Endothelial cell of umbilical vein (primary cell): Measurements from ENCODE around the gene LDB3. TPM values are rescaled to one million over a fixed set of nuclear protein-coding genes. Genes with fewer than 3 reads are reported as not detected.

Experiments
- BruUV-seq: library from RNA; stranded (reverse); fragments of 400-500 nt; replicated peaks from 2 replicates; lab custom pipeline; 2021; lab: Mats Ljungman, UMichigan
- CTCF ChIA-PET: fragments of 300-600, 350-600 bp; sonication (Branson Sonifier 250); formaldehyde crosslinking; loops from one replicate; lab custom pipeline; 2021; ENCODE audit warnings: antibody characterized with exemption, inconsistent platforms; lab: Charles Lee
- POLR2A ChIA-PET: fragments of 300-600, 350-600 bp; sonication (Branson Sonifier 250); formaldehyde crosslinking; loops from one replicate; lab custom pipeline; 2021; ENCODE audit warnings: antibody characterized with exemption, inconsistent platforms; lab: Charles Lee
- DNase-seq: peaks from one replicate; pipeline ENCODE4 v3.0.0-alpha.2; 2011; ENCODE audit warnings: low read depth, low spot score
- FAIRE-seq: peaks from 2 replicates; lab custom pipeline; 2011; peaks lifted over from hg19 to GRCh38; lab: Jason Lieb, UNC
- H2AFZ ChIP-seq: 2 replicates; pipeline ENCODE4 v1.6.0; 2012; ENCODE audit warnings: low read depth, low read length, control low read depth, inconsistent platforms
- H3K27ac ChIP-seq: 2 replicates; pipeline ENCODE4 v1.5.1; 2011; ENCODE audit warnings: low read depth, mild to moderate bottlenecking, control low read depth, low read length, moderate library complexity; ENCODE audit not compliant: insufficient read depth
- H3K27me3 ChIP-seq, 2 experiments: 2 replicates each; pipeline versions ENCODE4 v1.6.0 to v1.6.1; 2011; ENCODE audit warnings: low read length in 2 of 2, mixed read lengths in 1 of 2; ENCODE audit not compliant: control insufficient read depth in 2 of 2, insufficient read depth in 2 of 2
- H3K36me3 ChIP-seq, 2 experiments: 2 replicates in 1 of 2; 3 replicates in 1 of 2; pipeline ENCODE4 v1.5.1; 2011; ENCODE audit warnings: low read length in 2 of 2, mild to moderate bottlenecking in 1 of 2, moderate library complexity in 1 of 2; ENCODE audit not compliant: control insufficient read depth in 2 of 2, insufficient read depth in 2 of 2; ENCODE audit errors: extremely low read depth in 1 of 2
- H3K4me1 ChIP-seq: 3 replicates; pipeline ENCODE4 v1.5.1; 2011; ENCODE audit warnings: mild to moderate bottlenecking, low read length; ENCODE audit not compliant: control insufficient read depth, insufficient read depth; ENCODE audit errors: extremely low read depth
- H3K4me2 ChIP-seq: 2 replicates; pipeline ENCODE4 v1.6.1; 2011; ENCODE audit warnings: low read length, control low read depth, mixed read lengths; ENCODE audit not compliant: insufficient read depth
- H3K4me3 ChIP-seq, 3 experiments: fragments of 200-600 bp in 1 of 3; sonication (generic), shearing (Covaris generic) in 1 of 3; replicated peaks in 1 of 3; 2 replicates each; pipeline ENCODE4 v1.5.1; 2011 to 2016; ENCODE audit warnings: control low read depth in 3 of 3, low read length in 3 of 3, mild to moderate bottlenecking in 2 of 3, inconsistent platforms in 1 of 3, low read depth in 1 of 3, moderate library complexity in 1 of 3; ENCODE audit not compliant: insufficient read depth in 1 of 3
- H3K79me2 ChIP-seq: 2 replicates; pipeline ENCODE4 v1.6.0; 2012; ENCODE audit warnings: low read length, inconsistent platforms; ENCODE audit not compliant: control insufficient read depth, insufficient read depth
- H3K9ac ChIP-seq: replicated peaks from 2 replicates; pipeline ENCODE3; 2011; ENCODE audit warnings: low read length, control low read depth; ENCODE audit not compliant: insufficient read depth; ENCODE audit errors: extremely low read depth
- H3K9me1 ChIP-seq: replicated peaks from 3 replicates; pipeline ENCODE4 v1.6.0; 2011; ENCODE audit warnings: mild to moderate bottlenecking, low read length; ENCODE audit not compliant: control insufficient read depth, insufficient read depth; ENCODE audit errors: extremely low read depth
- H3K9me3 ChIP-seq: replicated peaks from 2 replicates; pipeline ENCODE4 v1.5.1; 2012; ENCODE audit warnings: low read length, inconsistent platforms; ENCODE audit not compliant: control insufficient read depth, insufficient read depth
- H4K20me1 ChIP-seq: replicated peaks from 2 replicates; pipeline ENCODE3; 2011; ENCODE audit warnings: mild to moderate bottlenecking, low read length; ENCODE audit not compliant: control insufficient read depth, insufficient read depth; ENCODE audit errors: extremely low read depth
- EZH2 ChIP-seq: IDR thresholded peaks from 2 replicates; pipeline ENCODE4 v1.6.1; 2012; ENCODE audit warnings: borderline replicate concordance, low read depth, mild to moderate bottlenecking, moderate library complexity, low read length, inconsistent platforms; ENCODE audit not compliant: severe bottlenecking
- FOS ChIP-seq: IDR thresholded peaks from 2 replicates; pipeline ENCODE4 v1.6.1; 2011; ENCODE audit warnings: mild to moderate bottlenecking, low read length, moderate library complexity, borderline replicate concordance; ENCODE audit not compliant: insufficient read depth
- GATA2 ChIP-seq: IDR thresholded peaks from 2 replicates; pipeline ENCODE4 v1.7.0; 2011; ENCODE audit warnings: low read depth, mild to moderate bottlenecking, moderate library complexity, mixed read lengths, low read length; ENCODE audit not compliant: insufficient read length, insufficient read depth
- JUN ChIP-seq: IDR thresholded peaks from 2 replicates; pipeline ENCODE4 v1.6.1; 2011; ENCODE audit warnings: borderline replicate concordance, low read depth; ENCODE audit not compliant: insufficient read length, insufficient read depth
- MYC ChIP-seq: IDR thresholded peaks from one replicate; pipeline ENCODE4 v1.6.1; 2011; ENCODE audit warnings: mild to moderate bottlenecking, low read depth, low read length
- POLR2A ChIP-seq: IDR thresholded peaks from 2 replicates; pipeline ENCODE4 v1.6.1; 2012; ENCODE audit warnings: low read depth, mild to moderate bottlenecking, control low read depth, low read length
- POLR2AphosphoS5 ChIP-seq: IDR thresholded peaks from 2 replicates; pipeline ENCODE4 v1.6.1; 2012; ENCODE audit warnings: low read depth, mild to moderate bottlenecking, control low read depth, low read length, moderate library complexity; ENCODE audit not compliant: insufficient read depth
- dilution Hi-C: fragments of 300-500 bp; cut with MboI; formaldehyde crosslinking; loops from one replicate; pipeline ENCODE4 v1.15.0; 2019; ENCODE audit warnings: low sequenced_read_pairs; ENCODE audit not compliant: extremely low pct_ligation_motif_present
- intact Hi-C: fragments of 100-400 bp; cut with micrococcal nuclease; formaldehyde crosslinking; loops from one replicate; pipeline ENCODE4 v1.10.0; 2022
- polyA plus RNA-seq, 4 experiments: library from polyadenylated mRNA; depleted of rRNA in 3 of 4; stranded (reverse) in 3 of 4; unstranded in 1 of 4; fragments of >200 nt; gene quantifications; 2 replicates each; pipeline versions ENCODE4 v1.2.1 to v1.2.3, GENCODE V29; 2011 to 2012; ENCODE audit warnings: missing spikeins in 1 of 4
- total RNA-seq: library from RNA; stranded (reverse); gene quantifications from 2 replicates; pipeline ENCODE4 v1.2.3, GENCODE V29; 2021
- TF ChIP-seq, protein P1 (sequence below), 2 donors: IDR thresholded peaks; 1 replicate in 1 of 2; 2 replicates in 1 of 2; pipeline ENCODE4 v1.5.1; 2011; ENCODE audit warnings: low read length in 2 of 2, mild to moderate bottlenecking in 2 of 2, moderate library complexity in 2 of 2, control low read depth in 1 of 2, inconsistent platforms in 1 of 2, low read depth in 1 of 2; ENCODE audit not compliant: insufficient read depth in 1 of 2; ENCODE audit errors: extremely low read depth in 1 of 2
- TF ChIP-seq, protein P2 (sequence below): IDR thresholded peaks from 2 replicates; pipeline ENCODE4 v1.6.1; 2011; ENCODE audit not compliant: insufficient read depth, insufficient read length

LDB3 gene
- total and polyA plus RNA-seq, 2 donors (not counting 3 experiments of a cell fraction or from before 2014, with no cell fraction given), result not detected

DNA sequence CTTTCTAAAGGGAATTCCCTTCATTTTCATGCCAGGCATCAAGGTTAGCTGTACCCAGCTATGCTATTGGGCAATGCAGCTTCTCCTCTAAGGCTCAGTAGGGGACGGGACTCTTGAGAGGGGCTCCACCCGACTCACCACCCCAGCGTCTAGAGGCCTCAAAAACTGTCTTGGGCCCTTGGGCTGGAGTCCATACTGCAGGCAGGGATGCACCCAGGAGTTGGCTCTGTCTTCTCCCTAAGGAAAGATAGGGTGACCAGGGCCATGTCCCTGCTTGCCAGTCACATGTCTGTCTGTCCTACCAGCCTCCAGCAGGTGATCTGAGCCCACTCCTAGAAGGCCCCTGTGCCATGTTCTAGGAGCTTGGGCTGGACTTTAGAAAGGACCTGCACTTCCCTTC, 12.7 kb upstream of the LDB3 start:
- no TSS peak for BruUV-seq
- POLR2A ChIA-PET, result no interaction called here
- Histone ChIP-seq H3K79me2 (no peaks in the 10 kb centered on the region), H3K9ac (no peak overlapping the region), H2AFZ (no peak overlapping the region), H3K4me1 (no peaks in the 10 kb centered on the region), H3K9me3 (no peaks in the 10 kb centered on the region), H3K4me3 (no peak overlapping the region), H3K36me3 (no peaks in the 10 kb centered on the region), H3K4me2 (no peak overlapping the region), H3K27me3 (no peaks in the 10 kb centered on the region), H3K27ac (no peak overlapping the region), H3K9me1 (no peaks in the 10 kb centered on the region), H4K20me1 (no peaks in the 10 kb centered on the region)
- dilution Hi-C loops (no loop called here), intact Hi-C loops (no loop called here)
- CTCF ChIA-PET, result no interaction called here
- TF ChIP-seq, protein P1, sequence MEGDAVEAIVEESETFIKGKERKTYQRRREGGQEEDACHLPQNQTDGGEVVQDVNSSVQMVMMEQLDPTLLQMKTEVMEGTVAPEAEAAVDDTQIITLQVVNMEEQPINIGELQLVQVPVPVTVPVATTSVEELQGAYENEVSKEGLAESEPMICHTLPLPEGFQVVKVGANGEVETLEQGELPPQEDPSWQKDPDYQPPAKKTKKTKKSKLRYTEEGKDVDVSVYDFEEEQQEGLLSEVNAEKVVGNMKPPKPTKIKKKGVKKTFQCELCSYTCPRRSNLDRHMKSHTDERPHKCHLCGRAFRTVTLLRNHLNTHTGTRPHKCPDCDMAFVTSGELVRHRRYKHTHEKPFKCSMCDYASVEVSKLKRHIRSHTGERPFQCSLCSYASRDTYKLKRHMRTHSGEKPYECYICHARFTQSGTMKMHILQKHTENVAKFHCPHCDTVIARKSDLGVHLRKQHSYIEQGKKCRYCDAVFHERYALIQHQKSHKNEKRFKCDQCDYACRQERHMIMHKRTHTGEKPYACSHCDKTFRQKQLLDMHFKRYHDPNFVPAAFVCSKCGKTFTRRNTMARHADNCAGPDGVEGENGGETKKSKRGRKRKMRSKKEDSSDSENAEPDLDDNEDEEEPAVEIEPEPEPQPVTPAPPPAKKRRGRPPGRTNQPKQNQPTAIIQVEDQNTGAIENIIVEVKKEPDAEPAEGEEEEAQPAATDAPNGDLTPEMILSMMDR (IDR thresholded peaks at IDR 0.05; ENCODE audit: extremely low read depth in 1 of 2, insufficient read depth in 1 of 2, low read depth in 1 of 2, low read length in 2 of 2), result no peak
- no peak for TF ChIP-seq GATA2
- TF ChIP-seq FOS, result no peak
- no peak for TF ChIP-seq EZH2
- no peak for TF ChIP-seq JUN
- TF ChIP-seq MYC, result no peak
- no peak for TF ChIP-seq POLR2AphosphoS5
- TF ChIP-seq, protein P2, sequence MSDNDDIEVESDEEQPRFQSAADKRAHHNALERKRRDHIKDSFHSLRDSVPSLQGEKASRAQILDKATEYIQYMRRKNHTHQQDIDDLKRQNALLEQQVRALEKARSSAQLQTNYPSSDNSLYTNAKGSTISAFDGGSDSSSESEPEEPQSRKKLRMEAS, result no peak
- no peak for TF ChIP-seq POLR2A
- FAIRE-seq (no peak), DNase-seq (no peak)
